ENCODE results near the gene POU2F1.

Gene POU2F1

DNA sequence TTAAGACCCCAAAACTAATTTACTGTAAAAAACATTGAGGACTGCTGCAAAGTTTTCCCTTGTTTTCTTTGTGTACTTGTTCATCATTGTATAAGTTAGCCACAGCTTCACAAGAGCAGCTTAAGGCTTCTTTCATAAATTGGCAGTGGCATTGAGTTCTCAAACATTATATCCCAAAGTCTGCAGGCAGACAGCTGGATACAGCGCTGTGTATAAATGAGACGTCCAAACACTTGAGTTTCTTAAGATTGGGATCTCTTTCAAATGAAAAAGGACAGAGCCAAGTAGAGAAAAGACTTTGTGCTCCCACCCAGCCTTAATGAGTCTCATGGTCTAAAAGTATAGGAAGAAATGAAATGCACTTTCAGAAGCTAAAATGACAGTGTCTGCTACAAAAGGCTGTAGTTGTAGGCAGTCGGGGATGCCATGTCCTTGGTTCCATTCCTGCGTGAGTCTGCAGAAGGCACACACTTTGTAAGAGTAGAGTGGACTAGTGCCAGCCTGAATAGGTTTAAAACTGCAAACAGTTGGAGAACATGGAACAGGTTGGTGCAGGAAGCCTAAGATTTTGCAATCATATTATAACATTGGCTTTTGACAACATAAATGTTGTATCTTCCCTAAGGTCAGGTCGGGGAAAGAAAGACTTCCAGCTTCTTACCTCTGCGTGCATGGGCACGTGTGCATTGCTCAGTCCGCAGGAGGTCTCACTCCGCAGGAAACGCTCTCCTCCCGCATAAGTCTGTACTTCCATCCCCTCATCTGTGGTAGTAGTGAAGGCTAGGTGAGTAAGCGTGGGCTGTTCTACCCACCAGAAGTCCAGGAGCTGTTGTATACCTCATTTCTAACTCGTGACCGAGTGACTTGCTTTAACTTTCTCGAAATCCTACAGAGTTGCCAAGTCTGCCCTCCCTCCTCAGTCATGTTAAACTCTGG, 203.3 kb downstream of the POU2F1 start:
- DNase-seq (ENCODE audit: low spot score) = no peak

DNA sequence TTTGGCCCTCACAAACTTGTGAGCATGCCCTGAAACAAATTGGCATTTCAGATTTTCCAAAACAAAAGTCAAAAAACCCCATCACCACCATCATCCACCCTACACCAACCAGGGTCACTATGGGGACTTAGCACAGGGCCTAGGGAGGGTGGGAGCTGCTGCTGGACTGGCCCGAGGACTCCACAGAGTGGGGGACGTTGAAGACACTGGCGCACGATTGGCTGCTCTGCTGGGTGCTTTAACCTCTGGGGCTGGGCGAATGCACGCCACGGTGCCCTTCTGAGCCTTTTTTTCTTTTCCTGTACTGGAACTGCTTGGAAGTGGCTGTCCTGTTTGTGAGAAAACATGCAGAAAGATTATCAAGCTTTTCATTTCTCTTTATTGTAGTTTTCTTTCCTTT, 204.8 kb downstream of the POU2F1 start:
- DNase-seq (ENCODE audit: low spot score) = no peak

DNA sequence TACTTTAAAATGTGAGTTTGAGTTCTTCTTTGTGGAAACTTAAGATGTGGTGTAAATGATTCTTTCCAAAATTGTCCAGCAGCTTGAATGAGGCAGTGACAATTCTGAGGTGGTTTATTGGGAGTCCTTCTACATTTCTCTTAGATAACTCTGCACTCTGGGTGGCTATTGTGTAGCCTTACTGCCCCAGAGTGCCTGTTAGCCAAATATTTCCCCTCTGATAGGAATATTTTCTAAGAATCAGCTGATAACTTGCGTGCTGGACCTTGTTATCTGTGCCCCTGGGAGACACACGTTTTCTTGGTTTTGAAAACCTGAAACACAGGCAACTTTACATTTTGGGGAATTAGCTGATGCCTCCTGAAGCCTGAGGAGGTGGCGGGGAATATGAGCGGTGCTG, 206.0 kb downstream of the POU2F1 start:
- no peak for DNase-seq (ENCODE audit: low spot score)

DNA sequence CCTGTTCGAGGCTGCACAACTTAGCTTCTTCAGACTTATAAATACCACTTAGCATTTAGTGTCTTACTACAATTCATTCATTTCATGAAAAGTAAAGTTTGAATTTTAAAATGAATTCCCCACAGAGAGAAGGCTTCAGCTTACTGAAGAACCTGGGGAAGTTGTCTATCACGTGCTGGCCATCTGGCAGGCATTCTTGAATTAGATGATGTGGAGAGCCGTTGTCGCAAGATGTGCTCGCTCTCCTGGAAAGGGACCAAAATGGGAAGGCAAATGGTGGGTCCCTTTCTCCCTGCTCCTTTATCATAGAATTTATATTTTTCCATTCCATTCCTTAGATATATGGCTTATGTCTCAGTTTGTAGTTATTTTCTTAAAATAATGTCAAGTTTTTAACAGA, 207.2 kb downstream of the POU2F1 start:
- no peak for DNase-seq (ENCODE audit: low spot score)

DNA sequence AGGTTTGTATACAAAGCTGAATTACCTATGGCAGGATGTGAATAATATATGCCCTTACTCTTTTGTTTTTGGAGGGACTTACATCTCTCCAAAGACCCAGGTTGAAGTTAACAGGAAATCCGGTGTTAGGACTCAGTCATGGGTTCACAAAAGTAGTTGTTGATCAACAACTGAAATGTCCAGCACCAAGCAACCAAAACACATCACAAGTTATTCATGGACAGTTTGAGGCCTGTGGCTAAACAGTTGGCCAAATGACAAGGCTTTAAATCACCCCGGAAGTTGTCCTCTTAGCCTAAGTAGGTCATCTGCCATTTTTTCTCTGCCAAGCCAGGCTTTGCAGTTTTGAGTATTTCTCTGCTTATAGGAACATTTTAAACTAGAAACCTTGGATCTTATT, 207.7 kb downstream of the POU2F1 start:
- DNase-seq (ENCODE audit: low spot score) = no peak

DNA sequence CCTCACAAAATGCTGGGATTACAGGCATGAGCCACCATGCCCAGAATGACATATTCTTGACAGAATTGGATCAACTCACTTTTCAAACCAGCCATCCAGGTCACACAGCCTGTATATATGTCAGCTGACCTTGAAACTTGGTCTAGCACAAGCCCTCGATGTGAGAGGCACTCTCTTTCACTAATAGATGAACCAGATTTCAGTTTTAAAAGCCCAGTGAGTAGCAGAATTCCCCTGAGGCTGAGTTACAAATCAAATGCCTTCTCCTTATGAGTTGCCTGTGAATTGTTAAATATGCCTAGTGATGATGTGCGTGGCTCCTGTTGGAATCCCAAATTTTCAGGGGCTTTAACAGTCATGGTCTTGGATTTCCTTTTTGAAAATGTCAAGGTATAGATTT, 208.9 kb downstream of the POU2F1 start:
- DNase-seq (ENCODE audit: low spot score) = no peak

DNA sequence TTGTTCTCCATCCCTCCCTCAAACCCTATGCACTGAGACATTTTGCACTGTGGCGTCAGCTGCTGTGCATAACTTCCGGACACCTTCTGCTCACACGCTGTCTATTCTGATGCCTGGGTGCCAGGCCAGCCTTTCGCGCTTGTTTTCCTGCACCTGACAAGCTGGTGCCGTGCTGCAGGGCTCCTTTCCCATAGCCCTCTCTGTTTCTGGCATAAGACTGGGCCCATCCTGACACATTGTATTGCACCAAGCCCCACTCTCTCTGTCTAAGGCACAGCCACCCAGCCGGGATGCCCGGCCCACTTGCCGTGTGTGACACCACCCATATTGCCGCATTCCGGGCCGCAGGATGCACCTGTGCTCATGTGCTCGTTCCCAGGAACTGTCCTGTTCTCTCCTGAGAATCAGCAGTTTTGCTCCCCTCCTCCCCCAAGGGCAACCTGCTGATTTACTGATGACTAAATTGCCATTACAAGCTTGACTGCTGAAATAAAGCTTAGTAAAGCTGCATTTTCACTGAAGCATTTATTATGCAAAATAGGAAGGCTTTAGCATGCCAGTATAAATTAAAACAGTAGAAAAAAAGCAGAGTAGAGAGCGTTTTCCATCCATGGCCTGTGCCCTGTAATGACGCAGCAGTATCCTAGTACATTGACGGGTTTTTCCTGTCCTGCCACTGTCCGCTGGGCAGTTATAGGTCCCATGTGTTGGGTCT, 209.6 kb downstream of the POU2F1 start:
- DNase-seq (ENCODE audit: low spot score) = no peak

DNA sequence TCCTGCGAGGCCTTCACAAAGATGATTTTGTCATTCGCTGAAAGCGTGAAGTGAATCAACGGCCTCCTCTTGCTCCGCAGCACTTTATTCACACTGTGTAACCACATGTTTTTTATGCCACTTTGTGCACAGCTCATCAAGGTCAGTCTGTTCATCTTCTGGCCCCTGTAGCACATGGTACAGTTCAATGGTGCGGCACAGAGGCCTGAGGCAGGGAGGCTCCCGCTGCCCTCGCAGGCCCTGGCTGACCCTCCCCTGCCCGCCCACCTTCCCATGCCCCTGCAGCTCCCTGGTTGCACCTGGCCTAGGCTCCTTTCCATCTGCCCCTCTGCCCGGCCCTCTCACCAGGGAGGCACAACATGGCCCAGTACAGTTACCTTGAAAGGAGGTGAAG, 210.2 kb downstream of the POU2F1 start:
- no peak for DNase-seq (ENCODE audit: low spot score)

DNA sequence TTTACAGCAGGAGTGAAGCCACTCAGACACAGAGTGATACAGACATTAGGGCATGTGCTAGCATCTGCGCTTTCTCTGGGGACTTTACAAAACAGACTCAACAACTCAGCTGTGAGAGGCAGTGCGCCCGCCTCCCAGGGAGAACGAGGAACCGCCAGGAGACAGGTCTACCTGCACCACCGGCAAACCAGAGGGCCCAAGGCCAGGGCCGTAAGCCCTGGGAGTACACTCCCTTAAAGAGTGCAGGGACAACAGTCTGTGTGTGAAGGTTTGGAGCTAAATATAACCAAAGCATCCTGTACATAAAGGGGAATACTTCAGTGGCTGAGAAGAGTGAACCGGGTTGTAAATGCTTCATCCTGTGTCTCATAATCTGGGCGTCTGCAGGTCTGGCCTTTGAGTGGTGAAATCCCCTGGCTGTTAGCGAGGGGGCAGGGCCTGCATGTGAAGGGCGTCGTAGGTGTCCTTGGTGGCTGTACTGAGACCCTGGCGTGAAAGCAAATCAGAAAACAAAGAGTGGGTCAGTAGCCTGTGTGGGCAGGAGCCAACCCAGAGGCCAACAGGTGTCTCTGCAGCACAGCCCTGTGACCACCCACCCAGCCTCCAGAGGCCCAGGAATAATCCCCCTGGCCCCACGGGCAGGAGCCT, 210.7 kb downstream of the POU2F1 start:
- DNase-seq (ENCODE audit: low spot score) = no peak

DNA sequence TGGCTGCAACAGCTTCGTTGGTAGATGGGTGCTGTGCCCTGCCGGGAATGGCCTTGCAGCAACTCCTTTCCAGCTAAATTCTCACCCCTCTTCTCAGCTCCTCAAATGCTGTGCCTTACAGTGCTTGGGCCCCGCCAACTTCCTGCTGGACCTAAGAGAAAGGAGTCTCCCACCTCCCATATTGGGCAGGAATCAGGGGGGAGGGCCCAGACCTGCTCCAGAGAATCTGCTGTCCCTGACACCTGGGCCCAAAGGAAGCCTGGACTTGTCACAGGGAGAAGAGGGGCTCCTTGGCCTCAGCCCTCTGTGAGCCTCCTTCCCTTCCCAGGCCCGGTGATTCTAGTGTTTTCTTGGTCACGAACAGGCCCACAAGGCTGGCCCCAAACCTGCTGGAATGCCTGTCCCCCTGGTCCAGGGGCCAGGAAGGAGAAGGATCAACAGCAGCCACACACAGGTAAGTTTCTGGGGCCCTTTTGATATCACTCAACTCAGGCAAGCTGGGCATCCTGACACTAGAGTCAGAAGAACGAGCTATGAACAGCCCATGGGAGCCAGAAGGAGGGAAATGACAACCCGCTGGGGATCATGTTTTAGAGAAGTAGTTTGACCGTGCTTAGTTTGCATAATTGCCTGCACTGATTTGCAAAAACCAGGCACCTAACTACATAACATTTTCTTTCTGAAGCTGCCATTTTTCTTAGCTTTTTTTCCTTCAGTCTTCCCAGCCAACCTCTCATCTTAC, 211.4 kb downstream of the POU2F1 start:
- no peak for DNase-seq (ENCODE audit: low spot score)

DNA sequence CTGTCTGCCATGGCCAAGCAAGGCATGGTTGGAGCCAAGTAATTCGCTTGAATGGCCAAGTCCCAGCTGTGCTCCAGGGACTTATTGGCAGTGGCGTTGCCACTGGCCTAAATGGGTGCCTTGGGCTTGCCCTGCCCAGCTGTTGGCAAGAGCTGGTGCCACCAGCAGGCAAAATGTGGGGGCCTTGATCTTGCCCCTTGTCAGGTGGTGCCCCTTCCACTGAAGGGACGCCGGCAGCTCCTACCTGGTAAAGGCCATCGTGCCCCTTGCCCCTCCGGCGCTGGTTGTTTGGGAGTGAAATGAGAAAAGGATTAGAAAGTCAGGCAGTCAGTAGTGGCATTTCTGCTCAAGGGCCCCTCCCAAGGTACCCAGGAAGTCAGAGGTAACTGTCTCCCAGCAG, 212.1 kb downstream of the POU2F1 start:
- DNase-seq (ENCODE audit: low spot score) = no peak

DNA sequence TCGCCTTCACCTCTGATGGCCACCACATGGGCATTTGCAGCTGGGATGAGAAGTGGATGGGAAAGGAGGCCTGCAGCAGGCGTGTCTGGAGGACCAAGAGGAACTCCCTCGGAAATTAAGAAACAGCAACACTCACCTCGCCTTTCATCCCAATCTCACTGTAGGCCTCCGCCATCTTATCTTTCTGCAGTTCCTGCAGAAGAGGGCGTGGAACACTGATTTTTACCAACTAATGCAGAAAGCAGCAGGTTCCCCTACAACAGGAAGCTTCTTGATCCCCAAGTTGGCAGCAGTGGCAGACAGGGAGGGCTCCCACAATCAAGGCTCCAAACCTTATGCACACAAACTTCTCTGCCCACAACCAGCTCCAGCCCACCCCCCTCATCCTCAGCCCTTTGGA, 213.2 kb downstream of the POU2F1 start:
- DNase-seq (ENCODE audit: low spot score) = no peak

DNA sequence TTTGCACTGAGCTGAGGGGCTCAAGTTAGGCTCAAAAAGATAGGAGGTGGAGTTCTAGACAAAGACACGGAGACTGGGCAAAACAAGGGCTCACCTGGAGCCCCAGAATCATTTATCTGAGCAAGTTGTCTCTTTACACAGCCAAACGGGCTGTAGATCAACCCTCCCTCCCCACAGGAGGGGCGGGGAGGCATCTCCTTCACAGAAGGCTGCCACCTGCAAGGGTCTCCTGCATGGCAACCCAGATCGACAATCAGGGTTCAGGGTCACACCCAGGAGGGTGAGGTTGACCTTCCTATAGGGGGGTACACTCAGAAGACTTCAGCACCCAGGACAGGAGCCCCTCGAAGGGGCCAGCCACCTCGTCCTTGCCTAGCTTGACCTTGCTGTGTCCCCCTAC, 213.6 kb downstream of the POU2F1 start:
- DNase-seq (ENCODE audit: low spot score) = no peak

DNA sequence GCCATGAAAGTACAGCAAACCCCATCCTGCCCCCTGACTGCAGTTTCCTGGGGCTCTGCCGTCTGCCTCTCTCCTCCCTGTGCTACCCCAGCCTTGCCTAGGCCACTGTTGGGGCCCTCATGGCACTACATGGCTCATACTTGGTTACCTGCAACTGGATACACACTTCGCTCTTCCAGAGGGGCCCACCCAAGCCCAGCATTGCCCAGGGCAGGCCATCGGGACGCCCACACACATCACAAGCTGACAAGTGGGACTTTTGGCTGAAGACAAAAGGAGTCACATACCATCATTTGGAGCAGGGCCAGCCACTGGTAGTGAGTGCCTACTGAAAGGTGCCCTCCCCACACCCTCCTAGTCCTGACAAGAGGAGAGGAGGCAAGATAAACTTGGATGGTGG, 214.8 kb downstream of the POU2F1 start:
- no peak for DNase-seq (ENCODE audit: low spot score)

DNA sequence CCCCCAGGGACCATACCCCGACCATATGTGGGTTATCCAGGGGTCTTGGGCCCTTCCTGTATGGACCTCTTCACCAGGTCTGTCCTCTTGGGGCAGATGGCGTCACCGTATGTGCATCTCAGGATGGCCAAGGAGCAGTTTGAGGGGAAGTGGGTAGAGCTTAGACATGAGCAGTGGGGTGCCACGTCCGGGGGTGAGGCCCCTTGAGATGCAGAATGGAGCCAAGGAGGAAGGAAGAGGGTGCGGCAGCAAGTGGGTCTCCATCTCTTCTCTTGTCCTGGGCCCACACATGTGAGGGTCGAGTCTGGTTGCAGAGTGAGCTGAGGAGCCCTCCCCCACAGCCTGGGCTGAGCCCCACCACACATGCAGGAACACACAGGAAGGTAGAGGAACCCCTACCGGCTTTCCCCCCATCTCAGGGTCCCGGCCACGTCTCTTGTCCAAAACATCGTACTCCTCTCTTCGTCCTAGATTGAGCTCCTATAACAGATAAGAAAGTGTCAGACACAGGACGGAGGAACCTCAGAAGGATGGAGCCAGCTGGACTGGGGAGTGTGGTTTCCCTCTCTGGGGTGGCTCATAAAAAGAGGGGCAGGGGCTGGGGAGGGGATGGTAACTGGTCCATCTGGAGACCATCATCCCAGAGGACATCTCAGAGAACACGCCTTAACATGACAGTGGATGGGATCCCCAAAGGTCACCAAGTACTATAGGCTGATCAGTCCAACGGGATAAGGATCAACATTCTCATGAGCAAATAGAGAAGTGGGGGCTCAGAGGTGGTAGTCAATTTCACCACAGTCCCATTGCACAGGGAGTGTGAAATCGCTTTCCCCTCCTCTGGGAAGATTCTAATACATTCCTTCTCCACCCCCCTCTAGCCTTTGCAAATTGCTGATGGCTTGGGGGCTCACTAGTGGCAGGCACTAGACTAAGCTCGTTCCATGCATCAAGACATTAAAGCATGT, 217.8 kb downstream of the POU2F1 start:
- no peak for DNase-seq (ENCODE audit: low spot score)

DNA sequence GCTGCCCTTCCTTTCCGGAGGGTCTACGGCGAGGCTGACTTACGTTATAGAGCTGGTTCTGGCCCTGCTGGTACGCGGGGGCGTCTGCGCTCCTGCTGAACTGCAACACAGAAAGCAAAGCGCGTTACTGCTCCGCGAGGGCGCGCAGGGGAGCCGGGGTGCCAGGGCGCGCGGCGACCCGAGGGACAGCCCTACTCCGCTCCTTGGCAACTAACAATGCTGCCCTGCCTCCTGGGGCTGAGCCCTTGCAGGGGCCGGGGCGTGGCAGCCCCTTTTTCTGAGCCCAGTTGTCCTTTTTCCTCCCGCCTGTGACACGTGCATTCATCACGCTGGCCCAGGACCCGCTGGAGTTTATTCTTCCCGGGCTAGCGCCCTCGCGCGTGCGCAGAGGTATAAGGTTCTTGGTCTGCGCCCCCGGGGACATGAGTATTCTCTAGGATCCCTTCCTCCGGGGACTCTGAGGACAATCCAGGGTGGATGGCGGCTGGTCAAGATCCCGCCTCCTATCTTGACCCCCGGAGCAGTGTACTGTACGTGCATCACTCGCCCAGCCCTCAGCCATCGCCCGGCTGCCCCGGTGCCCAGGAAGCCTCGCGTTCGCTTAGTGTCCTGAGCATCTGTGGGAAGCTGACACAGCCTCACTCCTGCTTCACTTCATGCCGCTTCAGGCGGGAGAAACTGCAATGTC, 218.8 kb downstream of the POU2F1 start:
- DNase-seq (ENCODE audit: low spot score) = peak; percentile 46

DNA sequence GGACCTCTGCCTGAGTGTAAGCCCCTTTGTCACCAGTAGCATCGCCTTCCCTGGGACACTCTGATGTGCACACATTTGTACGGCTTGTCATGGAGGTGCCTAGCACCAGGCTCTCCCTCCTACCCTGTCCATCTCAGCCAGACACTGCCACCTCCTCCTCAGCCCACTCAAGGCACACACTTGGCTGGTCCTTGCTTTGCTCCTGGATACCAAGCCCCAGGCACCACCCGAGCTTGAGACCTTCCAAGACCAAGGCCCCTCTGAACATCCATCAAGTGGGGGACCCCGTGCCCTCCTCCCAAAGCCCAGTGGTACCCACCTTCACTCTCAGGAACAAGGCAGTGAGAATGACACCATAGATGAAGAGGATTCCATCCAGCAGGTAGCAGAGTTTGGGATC, 219.7 kb downstream of the POU2F1 start:
- DNase-seq (ENCODE audit: low spot score) = no peak

DNA sequence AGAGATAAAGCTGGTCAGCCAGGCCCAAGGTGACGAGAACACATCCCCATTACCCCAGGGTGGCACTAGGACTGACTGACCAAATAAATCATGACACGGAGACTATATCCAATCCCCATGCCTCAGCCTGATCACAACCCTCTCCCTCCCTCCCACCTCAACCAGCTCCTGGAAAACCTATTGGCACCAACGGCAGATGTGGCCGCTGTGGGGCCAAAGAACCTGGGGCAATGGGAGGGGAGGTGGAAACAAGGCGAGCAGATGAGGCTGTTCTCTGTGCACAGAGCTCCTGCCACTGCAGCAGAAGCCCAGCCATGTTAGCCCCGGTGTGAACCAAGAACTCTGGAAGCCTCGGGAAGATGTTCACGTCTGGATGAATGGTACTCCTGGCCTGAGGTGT, 220.1 kb downstream of the POU2F1 start:
- DNase-seq (ENCODE audit: low spot score) = no peak

DNA sequence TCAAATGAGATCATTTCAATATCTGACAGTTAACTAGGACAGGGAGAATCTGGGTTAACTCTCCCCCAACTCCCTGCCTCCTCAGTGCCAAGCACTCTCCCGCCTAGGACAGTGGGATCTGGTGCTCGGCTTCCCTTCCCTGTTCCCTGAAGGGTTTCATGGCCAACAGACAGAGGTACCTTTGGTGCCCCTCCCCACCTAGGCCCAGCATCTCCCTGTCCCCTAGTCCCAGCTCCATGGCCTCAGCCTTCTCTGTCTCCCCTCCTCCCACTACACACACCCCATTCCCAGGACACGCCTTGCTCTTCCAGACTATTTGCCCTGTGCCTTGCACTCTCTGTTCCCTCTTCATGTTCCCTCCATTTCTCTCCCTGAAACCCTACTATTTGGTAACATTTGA, 220.5 kb downstream of the POU2F1 start:
- DNase-seq (ENCODE audit: low spot score) = no peak

DNA sequence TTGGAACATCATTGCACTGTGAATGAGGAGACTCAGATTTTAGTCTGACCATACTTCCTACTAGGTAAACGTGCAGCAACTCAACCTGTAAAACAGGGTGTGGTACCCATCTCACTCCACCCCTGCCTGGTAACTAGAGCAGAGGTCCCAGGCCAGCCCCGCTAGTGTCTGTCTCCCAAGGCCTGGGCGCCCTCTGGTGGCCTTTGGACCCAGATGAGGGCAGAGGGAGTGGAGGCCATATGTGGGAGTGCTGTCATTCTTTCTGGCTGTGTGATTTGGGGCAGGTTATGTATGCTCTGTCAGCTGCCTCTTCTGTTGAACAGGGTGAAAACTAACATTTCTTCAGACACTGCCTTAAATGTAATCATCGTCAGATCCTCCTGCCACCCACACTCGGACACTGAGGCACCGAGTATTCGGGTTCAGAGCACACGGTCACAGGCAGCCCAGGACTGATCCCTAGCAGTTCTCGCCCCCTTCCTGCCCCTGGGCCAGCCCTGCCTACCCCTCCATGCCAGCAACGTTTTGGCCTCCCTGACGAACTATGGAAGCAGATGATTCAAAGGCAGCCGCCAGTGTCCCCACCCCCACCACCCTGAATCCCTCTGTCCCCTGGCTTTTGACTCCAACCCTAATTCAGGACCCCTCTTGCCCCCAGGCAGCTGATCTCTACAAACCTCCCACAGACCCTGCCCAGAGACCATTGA, 221.6 kb downstream of the POU2F1 start:
- peak; percentile 81 for DNase-seq (ENCODE audit: low spot score)
